ENCODE measurements around the gene ZNF527.

DNA sequence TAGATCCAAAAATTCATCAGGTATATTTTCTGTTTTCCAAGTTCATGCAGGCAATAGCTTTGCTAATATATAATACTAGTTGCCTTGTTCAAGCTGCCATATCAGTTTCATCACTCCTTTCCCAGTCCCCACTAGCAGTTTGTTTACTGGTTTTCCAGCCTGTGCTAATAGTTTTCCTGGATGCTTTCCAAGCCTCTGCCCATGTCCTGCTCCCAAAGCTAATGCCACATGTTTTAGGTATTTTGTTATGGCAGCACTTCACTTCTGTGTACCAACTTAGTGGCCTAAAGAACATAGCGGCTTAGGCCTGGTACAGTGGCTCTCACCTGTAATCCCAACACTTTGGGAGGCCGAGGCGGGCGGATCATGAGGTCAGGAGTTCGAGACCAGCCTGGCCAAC, 28.1 kb upstream of the ZNF527 start:
- no peak for TF ChIP-seq POLR2A (IDR thresholded peaks at IDR 0.05; ENCODE audit: low read length)
- no peak for TF ChIP-seq GATA1 (IDR thresholded peaks at IDR 0.05; ENCODE audit: low read depth, low read length)

All from erythroblast (primary cell).